Right atrium auricular region (tissue), 2 donors: Measurements from ENCODE around the gene CAMK1G. TPM values are rescaled to one million over a fixed set of nuclear protein-coding genes. Genes with fewer than 3 reads are reported as not detected.

Experiments used
- DNase-seq: peaks from one replicate; pipeline ENCODE4 v3.0.0-alpha.2; 2019; ENCODE audit warnings: low spot score
- H3K27ac ChIP-seq, 2 donors: fragments of 200-600 bp; sonication (generic); 1 replicate in 1 of 2; 2 replicates in 1 of 2; pipeline ENCODE4 v1.5.1; 2016 to 2019
- H3K27me3 ChIP-seq, 2 donors: fragments of 200-600 bp; sonication (generic); one replicate each; pipeline versions ENCODE4 v1.5.1 to v1.6.0; 2017 to 2019
- H3K36me3 ChIP-seq: fragments of 200-600 bp; sonication (generic); one replicate; pipeline ENCODE4 v1.5.1; 2016
- H3K4me1 ChIP-seq, 2 donors: fragments of 200-600 bp; sonication (generic); one replicate each; pipeline versions ENCODE4 v1.5.1 to v1.6.0; 2017 to 2019
- H3K4me3 ChIP-seq, 2 donors: fragments of 200-600 bp; sonication (generic); 1 replicate in 1 of 2; 2 replicates in 1 of 2; pipeline ENCODE4 v1.5.1; 2017 to 2019; ENCODE audit warnings: mild to moderate bottlenecking in 1 of 2, moderate library complexity in 1 of 2
- H3K9me3 ChIP-seq, 2 donors: fragments of 200-600 bp; sonication (generic); one replicate each; pipeline ENCODE4 v1.5.1; 2019
- CTCF ChIP-seq, 2 donors: fragments of 200-600 bp; sonication (generic); IDR thresholded peaks; one replicate each; pipeline ENCODE4 v1.5.1; 2019; ENCODE audit warnings: antibody characterized with exemption in 2 of 2
- total RNA-seq, 2 donors: library from RNA; depleted of rRNA; stranded (reverse); fragments of >200 nt; gene quantifications; one replicate each; pipeline ENCODE4 v1.1.0, GENCODE V29; 2016

Gene CAMK1G
- total RNA-seq, 2 donors from 2014 or later: 0.28 TPM; not detected in 1

- no peak overlapping the region for H3K27ac ChIP-seq
- H3K27me3 ChIP-seq: no peaks in the 10 kb centered on the region
- TF ChIP-seq CTCF (IDR thresholded peaks at IDR 0.05): no peak
- H3K36me3 ChIP-seq: no peaks in the 10 kb centered on the region
- no peak overlapping the region for H3K4me3 ChIP-seq
- no peak for DNase-seq
- H3K4me1 ChIP-seq: no peaks in the 10 kb centered on the region
- H3K9me3 ChIP-seq: no peaks in the 10 kb centered on the region
These were observed 11.5 kb downstream of the CAMK1G start for GRCh38 chr1:209595028-209595427.

- no peak for DNase-seq
- no peak for TF ChIP-seq CTCF (IDR thresholded peaks at IDR 0.05)
- no peaks in the 10 kb centered on the region for H3K27me3 ChIP-seq
- no peak overlapping the region for H3K27ac ChIP-seq
- H3K4me3 ChIP-seq: no peak overlapping the region
- H3K9me3 ChIP-seq: no peaks in the 10 kb centered on the region
- H3K4me1 ChIP-seq: no peaks in the 10 kb centered on the region
- no peaks in the 10 kb centered on the region for H3K36me3 ChIP-seq
These were observed 12.2 kb downstream of the CAMK1G start for GRCh38 chr1:209595599-209596285.

- DNase-seq: no peak
- H3K27ac ChIP-seq: no peak overlapping the region
- TF ChIP-seq CTCF (IDR thresholded peaks at IDR 0.05): no peak
- H3K4me1 ChIP-seq: no peaks in the 10 kb centered on the region
- H3K36me3 ChIP-seq: no peaks in the 10 kb centered on the region
- H3K27me3 ChIP-seq: no peaks in the 10 kb centered on the region
- H3K4me3 ChIP-seq: no peak overlapping the region
- no peaks in the 10 kb centered on the region for H3K9me3 ChIP-seq
These were observed 14.0 kb downstream of the CAMK1G start for GRCh38 chr1:209597499-209597898.

GRCh38 chr1:209598227-209598626 lies 14.7 kb downstream of the CAMK1G start:
- H3K4me1 ChIP-seq: no peaks in the 10 kb centered on the region
- DNase-seq: no peak
- no peaks in the 10 kb centered on the region for H3K27me3 ChIP-seq
- no peaks in the 10 kb centered on the region for H3K9me3 ChIP-seq
- no peak overlapping the region for H3K27ac ChIP-seq
- TF ChIP-seq CTCF (IDR thresholded peaks at IDR 0.05): no peak
- H3K36me3 ChIP-seq: no peaks in the 10 kb centered on the region
- H3K4me3 ChIP-seq: no peak overlapping the region

- Histone ChIP-seq H3K27me3 (no peaks in the 10 kb centered on the region), H3K4me1 (no peaks in the 10 kb centered on the region), H3K4me3 (no peak overlapping the region), H3K27ac (no peak overlapping the region), H3K36me3 (no peaks in the 10 kb centered on the region), H3K9me3 (no peaks in the 10 kb centered on the region)
- no peak for DNase-seq
- no peak for TF ChIP-seq CTCF (IDR thresholded peaks at IDR 0.05)
These were observed 17.0 kb downstream of the CAMK1G start for GRCh38 chr1:209600541-209600940.
